Kidney (tissue), 14 donors: ENCODE measurements around the gene DNM3. TPM values are rescaled to one million over a fixed set of nuclear protein-coding genes. Genes with fewer than 3 reads are reported as not detected.
"Not testable (repeated sequence)": the region's sequence is repeated elsewhere in the genome, so short reads cannot be mapped to it uniquely, and the experiment has no call there.

Experiments
- DNase-seq, 5 donors: peaks; one replicate each; pipeline ENCODE4 v3.0.0-alpha.2; 2013 to 2020
- FAIRE-seq: peaks from 2 replicates; lab custom pipeline; 2012; peaks lifted over from hg19 to GRCh38; lab: Jason Lieb, UNC
- H3K27ac ChIP-seq, 2 donors: one replicate each; pipeline ENCODE4 v1.7.0; 2013; ENCODE audit warnings: low read depth in 2 of 2, low read length in 2 of 2, inconsistent platforms in 1 of 2
- H3K27me3 ChIP-seq: one replicate; pipeline ENCODE4 v1.7.1; 2013; ENCODE audit warnings: low read length, inconsistent platforms; ENCODE audit not compliant: control insufficient read depth, insufficient read depth
- H3K36me3 ChIP-seq, 3 donors: one replicate each; pipeline versions ENCODE4 v1.7.0 to v1.7.1; 2013; ENCODE audit warnings: low read length in 3 of 3, control low read depth in 1 of 3, inconsistent platforms in 1 of 3; ENCODE audit not compliant: insufficient read depth in 3 of 3, control insufficient read depth in 2 of 3
- H3K4me1 ChIP-seq, 3 donors: one replicate each; pipeline versions ENCODE4 v1.7.0 to v1.7.1; 2013; ENCODE audit warnings: low read length in 3 of 3, inconsistent platforms in 1 of 3, low read depth in 1 of 3; ENCODE audit not compliant: control insufficient read depth in 2 of 3, insufficient read depth in 2 of 3
- H3K4me3 ChIP-seq, 3 donors: one replicate each; pipeline versions ENCODE4 v1.7.0 to v1.8.1; 2013; ENCODE audit warnings: low read length in 3 of 3, control low read depth in 1 of 3, inconsistent platforms in 1 of 3
- H3K9ac ChIP-seq, 3 donors: one replicate each; pipeline versions ENCODE4 v1.7.0 to v1.7.1; 2013; ENCODE audit warnings: low read length in 3 of 3, control low read depth in 1 of 3, inconsistent platforms in 1 of 3
- H3K9me3 ChIP-seq, 3 donors: one replicate each; pipeline versions ENCODE4 v1.7.0 to v1.7.1; 2013; ENCODE audit warnings: low read length in 3 of 3, control low read depth in 1 of 3, inconsistent platforms in 1 of 3; ENCODE audit not compliant: control insufficient read depth in 2 of 3, insufficient read depth in 1 of 3
- intact Hi-C: fragments of 100-400 bp; cut with DNase I; formaldehyde crosslinking; loops from one replicate; pipeline ENCODE4 v1.11.1; 2022
- polyA plus RNA-seq: library from polyadenylated mRNA; stranded (reverse); fragments of 350-450 nt; fragmentation: Illumina TruSeq; extraction: RNeasy Lipid Tissue Mini Kit (QIAGEN cat#74804); gene quantifications from one replicate; pipeline ENCODE4 v1.2.3, GENCODE V29; 2014; ENCODE audit warnings: low read depth, low replicate concordance; ENCODE audit not compliant: insufficient read depth
- total RNA-seq: library from RNA; stranded (reverse); fragmentation: NEBNext Ultra II Directional; extraction: Animal tissue kit (Norgen Biotek cat#: 25700); gene quantifications from one replicate; pipeline ENCODE4 v1.2.1, GENCODE V29; 2021
- TF ChIP-seq, protein P1 (sequence below): IDR thresholded peaks from 3 replicates; pipeline ENCODE4 v1.5.1; 2012; ENCODE audit warnings: mild to moderate bottlenecking, moderate library complexity, borderline replicate concordance; ENCODE audit not compliant: insufficient read depth; ENCODE audit errors: extremely low read depth
- donor health status: control.
- donor health status: control.
- donor health status: control.
- donor health status: control.
- donor health status: control.
- donor health status: DM: yes; HTN: yes; CAD: no.
- donor health status: Normal renal cell carcinoma (clear cell type).

DNM3 gene
- total and polyA plus RNA-seq, 2 donors from 2014 or later = 5.9 to 19.1 TPM

- intact Hi-C loops = no loop called here
- peaks cover 6 to 26% (median 15%) of the 10 kb centered on the region in 3 donors for H3K36me3 ChIP-seq
- H3K9ac ChIP-seq = no peak overlapping the region
- no peak overlapping the region for H3K4me3 ChIP-seq
- no peaks in the 10 kb centered on the region for H3K9me3 ChIP-seq
- FAIRE-seq (no peak), DNase-seq (peak in 3 of 5 donors; percentile 14 to 22 (median 17))
- H3K27me3 ChIP-seq = no peaks in the 10 kb centered on the region
- peaks cover 0 to 4% (median 0%) of the 10 kb centered on the region in 3 donors for H3K4me1 ChIP-seq
- H3K27ac ChIP-seq = no peak overlapping the region
- TF ChIP-seq, protein P1, sequence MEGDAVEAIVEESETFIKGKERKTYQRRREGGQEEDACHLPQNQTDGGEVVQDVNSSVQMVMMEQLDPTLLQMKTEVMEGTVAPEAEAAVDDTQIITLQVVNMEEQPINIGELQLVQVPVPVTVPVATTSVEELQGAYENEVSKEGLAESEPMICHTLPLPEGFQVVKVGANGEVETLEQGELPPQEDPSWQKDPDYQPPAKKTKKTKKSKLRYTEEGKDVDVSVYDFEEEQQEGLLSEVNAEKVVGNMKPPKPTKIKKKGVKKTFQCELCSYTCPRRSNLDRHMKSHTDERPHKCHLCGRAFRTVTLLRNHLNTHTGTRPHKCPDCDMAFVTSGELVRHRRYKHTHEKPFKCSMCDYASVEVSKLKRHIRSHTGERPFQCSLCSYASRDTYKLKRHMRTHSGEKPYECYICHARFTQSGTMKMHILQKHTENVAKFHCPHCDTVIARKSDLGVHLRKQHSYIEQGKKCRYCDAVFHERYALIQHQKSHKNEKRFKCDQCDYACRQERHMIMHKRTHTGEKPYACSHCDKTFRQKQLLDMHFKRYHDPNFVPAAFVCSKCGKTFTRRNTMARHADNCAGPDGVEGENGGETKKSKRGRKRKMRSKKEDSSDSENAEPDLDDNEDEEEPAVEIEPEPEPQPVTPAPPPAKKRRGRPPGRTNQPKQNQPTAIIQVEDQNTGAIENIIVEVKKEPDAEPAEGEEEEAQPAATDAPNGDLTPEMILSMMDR = no peak
These were observed 42.1 kb upstream of the DNM3 start for GRCh38 chr1:171799166-171799565.

DNA sequence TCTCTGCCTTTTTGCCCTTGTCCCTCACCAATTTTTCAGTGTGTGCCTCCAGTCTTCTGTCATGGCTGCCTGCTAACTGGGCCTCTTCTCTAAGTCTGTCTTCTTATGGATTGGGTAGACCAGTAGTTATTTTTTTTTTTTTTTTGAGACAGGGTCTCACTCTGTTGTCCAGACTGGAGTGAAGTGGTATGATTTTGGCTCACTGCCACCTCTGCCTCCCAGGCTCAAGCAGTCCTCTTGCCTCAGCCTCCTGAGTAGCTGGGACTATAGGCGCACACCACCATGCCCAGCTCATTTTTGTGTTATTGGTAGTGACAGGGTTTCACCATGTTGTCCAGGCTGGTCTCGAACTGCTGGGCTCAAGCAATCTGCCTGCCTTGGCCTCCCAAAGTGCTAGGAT, 41.6 kb upstream of the DNM3 start:
- FAIRE-seq, DNase-seq, H3K9ac ChIP-seq: not testable (repeated sequence)

GRCh38 chr1:171800342-171800741, 41.0 kb upstream of the DNM3 start:
- no peaks in the 10 kb centered on the region for H3K9me3 ChIP-seq
- no peak for FAIRE-seq
- no peak overlapping the region for H3K9ac ChIP-seq
- TF ChIP-seq, protein P1 = no peak
- H3K4me3 ChIP-seq = no peak overlapping the region
- peaks cover 1 to 16% (median 12%) of the 10 kb centered on the region in 3 donors for H3K36me3 ChIP-seq
- H3K27me3 ChIP-seq = no peaks in the 10 kb centered on the region
- no peak for DNase-seq
- no peak overlapping the region for H3K27ac ChIP-seq
- intact Hi-C loops = loop anchor here (5.0 kb wide), 1 partner anchor 182 kb away; no protein-coding TSS in a partner anchor
- peaks cover 0 to 4% (median 0%) of the 10 kb centered on the region in 3 donors for H3K4me1 ChIP-seq

More for the DNA sequence above, 41.6 kb upstream of the DNM3 start:
- intact Hi-C loops = loop anchor here (5.0 kb wide), 1 partner anchor 183 kb away; no protein-coding TSS in a partner anchor
- not testable (repeated sequence) for H3K27me3 ChIP-seq, H3K4me1 ChIP-seq, H3K27ac ChIP-seq, H3K4me3 ChIP-seq, H3K9me3 ChIP-seq
- peaks cover 6 to 21% (median 13%) of the 10 kb centered on the region in 3 donors for H3K36me3 ChIP-seq

DNA sequence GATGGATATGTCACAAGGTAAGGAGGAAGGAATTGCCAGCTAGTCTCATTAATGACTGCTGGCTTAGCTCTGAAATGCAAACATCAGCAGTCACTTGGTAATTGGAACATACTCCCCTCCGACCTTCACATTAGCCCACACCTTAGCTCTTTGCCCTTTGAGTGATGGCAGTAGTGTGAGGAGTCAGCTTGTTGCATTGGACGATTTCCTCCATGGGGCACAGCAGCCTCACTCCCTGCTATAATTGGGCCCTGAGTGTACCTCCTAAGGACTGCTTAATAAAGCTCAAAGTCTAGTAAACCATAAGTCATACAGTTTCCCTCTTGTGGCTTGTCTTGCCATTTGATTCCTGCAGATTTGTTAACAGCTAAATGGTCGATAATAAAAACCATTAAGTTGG, 40.4 kb upstream of the DNM3 start:
- DNase-seq = no peak
- Histone ChIP-seq H3K4me1 (peaks cover 0 to 7% (median 0%) of the 10 kb centered on the region in 3 donors), H3K4me3 (no peak overlapping the region), H3K9ac (no peak overlapping the region), H3K36me3 (peaks cover 0 to 11% (median 9%) of the 10 kb centered on the region in 3 donors), H3K27me3 (no peaks in the 10 kb centered on the region), H3K9me3 (no peaks in the 10 kb centered on the region), H3K27ac (no peak overlapping the region)
- no peak for FAIRE-seq
- intact Hi-C loops = loop anchor here (5.0 kb wide), 1 partner anchor 181 kb away; no protein-coding TSS in a partner anchor
- TF ChIP-seq, protein P1 = no peak
